ENCODE data around the gene SH3BGRL. TPM values are rescaled to one million over a fixed set of nuclear protein-coding genes. Genes with fewer than 3 reads are reported as not detected.

SH3BGRL gene
- total and polyA plus RNA-seq, 12 donors: 59.5 to 201 (median 135) TPM

DNA sequence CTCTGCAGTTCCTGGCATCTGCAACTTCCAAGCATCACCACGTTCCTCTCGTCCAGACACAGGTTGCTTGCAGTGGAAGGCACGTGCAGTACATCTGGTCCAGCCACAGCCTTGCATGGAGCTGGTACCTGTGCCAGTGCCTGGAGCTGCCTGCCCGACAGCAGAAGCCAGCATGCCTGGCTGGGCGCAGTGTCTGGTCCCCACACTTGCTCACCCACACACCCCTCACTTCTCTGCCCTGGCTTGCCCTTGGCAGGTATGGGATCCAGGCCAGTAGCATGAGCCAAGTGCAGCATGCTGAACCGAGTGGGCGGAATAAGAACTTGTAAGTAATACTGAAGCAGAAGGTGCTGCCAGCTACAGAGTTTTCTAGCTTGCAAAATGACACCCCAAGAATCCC, 39.9 kb downstream of the SH3BGRL start:
- Histone ChIP-seq H3K36me3 (replicated peaks in 1 of 2) (no peaks in the 10 kb centered on the region), H3K9me3 (replicated peaks in 1 of 3) (no peaks in the 10 kb centered on the region), H3K27ac (no peak overlapping the region), H3K27me3 (no peaks in the 10 kb centered on the region), H3K4me1 (replicated peaks in 1 of 2) (no peaks in the 10 kb centered on the region), H3K4me3 (no peak overlapping the region)
- 80 to 97% (median 92%) methylated on average over 4 to 7 of the region's 7 CpGs for WGBS, 4 donors
- TF ChIP-seq, protein P1, sequence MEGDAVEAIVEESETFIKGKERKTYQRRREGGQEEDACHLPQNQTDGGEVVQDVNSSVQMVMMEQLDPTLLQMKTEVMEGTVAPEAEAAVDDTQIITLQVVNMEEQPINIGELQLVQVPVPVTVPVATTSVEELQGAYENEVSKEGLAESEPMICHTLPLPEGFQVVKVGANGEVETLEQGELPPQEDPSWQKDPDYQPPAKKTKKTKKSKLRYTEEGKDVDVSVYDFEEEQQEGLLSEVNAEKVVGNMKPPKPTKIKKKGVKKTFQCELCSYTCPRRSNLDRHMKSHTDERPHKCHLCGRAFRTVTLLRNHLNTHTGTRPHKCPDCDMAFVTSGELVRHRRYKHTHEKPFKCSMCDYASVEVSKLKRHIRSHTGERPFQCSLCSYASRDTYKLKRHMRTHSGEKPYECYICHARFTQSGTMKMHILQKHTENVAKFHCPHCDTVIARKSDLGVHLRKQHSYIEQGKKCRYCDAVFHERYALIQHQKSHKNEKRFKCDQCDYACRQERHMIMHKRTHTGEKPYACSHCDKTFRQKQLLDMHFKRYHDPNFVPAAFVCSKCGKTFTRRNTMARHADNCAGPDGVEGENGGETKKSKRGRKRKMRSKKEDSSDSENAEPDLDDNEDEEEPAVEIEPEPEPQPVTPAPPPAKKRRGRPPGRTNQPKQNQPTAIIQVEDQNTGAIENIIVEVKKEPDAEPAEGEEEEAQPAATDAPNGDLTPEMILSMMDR (IDR thresholded peaks at IDR 0.05): no peak
- TF ChIP-seq POLR2A (IDR thresholded peaks at IDR 0.05): no peak
- intact Hi-C loops (cut with DNase I): no loop called here
- DNase-seq: no peak

DNA sequence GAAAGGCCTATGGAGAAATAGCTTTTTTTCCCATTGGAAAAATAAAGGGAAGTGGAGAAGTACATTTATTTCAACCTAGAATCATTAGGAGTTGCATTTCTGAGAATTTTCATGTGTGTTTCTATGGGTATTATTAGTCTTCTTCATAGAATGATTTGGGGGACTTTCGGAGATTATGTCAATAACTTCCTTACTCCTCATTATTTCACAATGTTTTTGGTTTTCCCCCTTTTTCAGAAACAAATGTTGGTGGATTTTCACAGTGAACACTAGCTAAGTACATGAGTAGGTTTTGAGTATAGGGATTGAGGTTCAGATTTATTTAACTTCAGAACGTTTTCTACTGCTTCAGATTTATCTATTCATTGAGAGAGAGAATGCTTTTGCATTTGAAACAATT, 54.0 kb downstream of the SH3BGRL start:
- TF ChIP-seq POLR2A (IDR thresholded peaks at IDR 0.05): no peak
- TF ChIP-seq, protein P1 (IDR thresholded peaks at IDR 0.05): no peak
- Histone ChIP-seq H3K27me3 (no peaks in the 10 kb centered on the region), H3K36me3 (replicated peaks in 1 of 2) (no peaks in the 10 kb centered on the region), H3K4me1 (replicated peaks in 1 of 2) (peaks cover 0 to 11% of the 10 kb centered on the region in 2 donors), H3K4me3 (no peak overlapping the region), H3K9me3 (replicated peaks in 1 of 3) (no peaks in the 10 kb centered on the region), H3K27ac (no peak overlapping the region)
- intact Hi-C loops (cut with DNase I): no loop called here
- DNase-seq: no peak
- 44 to 85% (median 56%) methylated on average over 2 of the region's 2 CpGs for WGBS, 4 donors

GRCh38 chrX:81257817-81258216, 55.9 kb downstream of the SH3BGRL start:
- Histone ChIP-seq H3K4me3 (no peak overlapping the region), H3K4me1 (replicated peaks in 1 of 2) (peaks cover 0 to 11% of the 10 kb centered on the region in 2 donors), H3K27ac (no peak overlapping the region), H3K9me3 (replicated peaks in 1 of 3) (no peaks in the 10 kb centered on the region), H3K27me3 (no peaks in the 10 kb centered on the region), H3K36me3 (replicated peaks in 1 of 2) (no peaks in the 10 kb centered on the region)
- intact Hi-C loops (cut with DNase I): no loop called here
- no peak for DNase-seq
- TF ChIP-seq, protein P1 (IDR thresholded peaks at IDR 0.05): no peak
- TF ChIP-seq POLR2A (IDR thresholded peaks at IDR 0.05): no peak

GRCh38 chrX:81259020-81259713, 57.3 kb downstream of the SH3BGRL start:
- TF ChIP-seq, protein P1 (IDR thresholded peaks at IDR 0.05): no peak
- no peak for TF ChIP-seq POLR2A (IDR thresholded peaks at IDR 0.05)
- Histone ChIP-seq H3K4me3 (peak overlapping the region in 1 of 4 donors; percentile 12), H3K4me1 (replicated peaks in 1 of 2) (peaks cover 0 to 11% of the 10 kb centered on the region in 2 donors), H3K27ac (peak overlapping the region in 1 of 5 donors; percentile 7), H3K27me3 (no peaks in the 10 kb centered on the region), H3K9me3 (replicated peaks in 1 of 3) (no peaks in the 10 kb centered on the region), H3K36me3 (replicated peaks in 1 of 2) (no peaks in the 10 kb centered on the region)
- DNase-seq: no peak
- intact Hi-C loops (cut with DNase I): no loop called here
- 15 to 38% (median 33%) methylated on average over 1 of the region's 1 CpG for WGBS, 4 donors

Data from adrenal gland (tissue), 12 donors.